CD4-positive, CD25-positive, alpha-beta regulatory T cell (primary cell): Measurements from ENCODE around the gene TLL1. TPM values are rescaled to one million over a fixed set of nuclear protein-coding genes. Genes with fewer than 3 reads are reported as not detected.

Source experiments
- ATAC-seq, 2 donors: fragments of 150-1000 bp; cut with Tn5 transposase; one replicate each; pipeline ENCODE4 v1.10.0; 2021; ENCODE audit warnings: low read depth in 2 of 2, moderate number of reproducible peaks in 2 of 2, moderate library complexity in 1 of 2
- DNase-seq, 3 donors: peaks; one replicate each; pipeline versions ENCODE4 v3.0.0 to v3.0.0-alpha.2; 2012 to 2022; ENCODE audit warnings: mixed read lengths in 1 of 3
- H3K27ac ChIP-seq: one replicate; pipeline ENCODE4 v1.7.0; 2013; ENCODE audit warnings: mild to moderate bottlenecking, low read length; ENCODE audit not compliant: insufficient read depth, poor library complexity, severe bottlenecking
- H3K27me3 ChIP-seq: one replicate; pipeline ENCODE4 v1.7.0; 2013; ENCODE audit warnings: low read length; ENCODE audit not compliant: control insufficient read depth, insufficient read depth
- H3K36me3 ChIP-seq: one replicate; pipeline ENCODE4 v1.7.0; 2013; ENCODE audit warnings: mild to moderate bottlenecking, low read length, moderate library complexity; ENCODE audit not compliant: control insufficient read depth, insufficient read depth
- H3K4me1 ChIP-seq: 2 replicates; pipeline ENCODE4 v1.7.0; 2013; ENCODE audit warnings: mild to moderate bottlenecking, low read length; ENCODE audit not compliant: insufficient read depth, control insufficient read depth, poor library complexity, severe bottlenecking
- H3K4me3 ChIP-seq: one replicate; pipeline ENCODE4 v1.7.0; 2013; ENCODE audit warnings: low read depth, mild to moderate bottlenecking, low read length, moderate library complexity
- H3K9me3 ChIP-seq, 2 experiments: 1 replicate in 1 of 2; 2 replicates in 1 of 2; pipeline ENCODE4 v1.7.0; 2013; ENCODE audit warnings: low read length in 2 of 2, mild to moderate bottlenecking in 1 of 2, moderate library complexity in 1 of 2; ENCODE audit not compliant: control insufficient read depth in 2 of 2
- H3K27ac Mint-ChIP-seq, 3 donors: one replicate each; pipeline ENCODE4 v1.8.0; 2020 to 2022; ENCODE audit warnings: mild to moderate bottlenecking in 3 of 3, mixed read lengths in 3 of 3, moderate library complexity in 2 of 3
- H3K27me3 Mint-ChIP-seq: one replicate; pipeline ENCODE4 v1.8.0; 2022; ENCODE audit warnings: mild to moderate bottlenecking, mixed read lengths
- H3K36me3 Mint-ChIP-seq: one replicate; pipeline ENCODE4 v1.8.0; 2020; ENCODE audit warnings: mixed read lengths
- H3K4me1 Mint-ChIP-seq, 4 donors: one replicate each; pipeline ENCODE4 v1.8.0; 2020 to 2022; ENCODE audit warnings: mixed read lengths in 4 of 4, mild to moderate bottlenecking in 1 of 4
- H3K4me3 Mint-ChIP-seq, 4 donors: one replicate each; pipeline ENCODE4 v1.8.0; 2020 to 2022; ENCODE audit warnings: mild to moderate bottlenecking in 4 of 4, mixed read lengths in 4 of 4, moderate library complexity in 3 of 4
- H3K9me3 Mint-ChIP-seq, 7 donors: one replicate each; pipeline ENCODE4 v1.8.0; 2020 to 2022; ENCODE audit warnings: mixed read lengths in 7 of 7, mild to moderate bottlenecking in 3 of 7, moderate library complexity in 2 of 7
- polyA plus RNA-seq, 4 donors: library from polyadenylated mRNA; unstranded; fragments of 300-500 nt; fragmentation: Illumina TruSeq; gene quantifications; one replicate each; pipeline ENCODE4 v1.2.3, GENCODE V29; 2021
- total RNA-seq: library from RNA; stranded (reverse); gene quantifications from one replicate; pipeline ENCODE4 v1.2.3, GENCODE V29; 2022

The TLL1 gene
- total and polyA plus RNA-seq, 5 donors from 2014 or later = not detected

DNA sequence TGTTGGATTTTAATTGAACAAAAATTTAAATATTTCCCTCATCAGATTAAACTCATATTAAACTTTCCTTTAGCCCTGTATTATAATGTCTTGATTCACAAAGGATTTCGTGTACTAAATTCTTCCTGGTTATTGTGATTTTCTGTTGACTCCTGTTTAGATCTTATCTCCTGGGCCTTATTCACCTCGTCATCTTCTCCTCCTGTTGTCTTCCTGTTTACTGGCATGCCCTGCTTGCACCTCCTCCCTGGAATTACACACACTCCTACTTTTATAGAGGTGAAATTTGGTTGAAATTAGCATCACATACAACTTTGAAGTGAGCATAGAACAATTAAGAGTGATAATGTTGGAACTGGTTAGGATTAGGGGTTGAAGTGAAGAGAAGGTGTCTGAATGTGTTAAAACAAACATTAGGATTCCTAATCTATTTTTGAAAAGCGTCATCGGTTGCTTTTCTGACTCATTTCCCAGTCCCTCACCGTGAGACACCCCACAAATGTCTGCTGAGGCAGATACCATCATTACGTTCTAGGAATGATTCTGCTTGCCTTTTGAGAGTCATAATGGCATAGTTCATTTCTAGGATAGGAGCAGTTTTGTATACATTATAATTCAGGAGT lies 32.5 kb downstream of the TLL1 start:
- Histone ChIP-seq H3K27me3 (no peaks in the 10 kb centered on the region), H3K36me3 (no peaks in the 10 kb centered on the region), H3K4me1 (no peaks in the 10 kb centered on the region), H3K27ac (no peak overlapping the region), H3K4me3 (no peak overlapping the region), H3K9me3 (no peaks in the 10 kb centered on the region)
- ATAC-seq = no peak
- no peak overlapping the region for H3K27ac Mint-ChIP-seq
- peaks cover 0 to 8% (median 2%) of the 10 kb centered on the region in 7 donors for H3K9me3 Mint-ChIP-seq
- DNase-seq = no peak
- no peaks in the 10 kb centered on the region for H3K27me3 Mint-ChIP-seq
- H3K4me1 Mint-ChIP-seq = no peaks in the 10 kb centered on the region
- no peaks in the 10 kb centered on the region for H3K36me3 Mint-ChIP-seq
- no peak overlapping the region for H3K4me3 Mint-ChIP-seq

DNA sequence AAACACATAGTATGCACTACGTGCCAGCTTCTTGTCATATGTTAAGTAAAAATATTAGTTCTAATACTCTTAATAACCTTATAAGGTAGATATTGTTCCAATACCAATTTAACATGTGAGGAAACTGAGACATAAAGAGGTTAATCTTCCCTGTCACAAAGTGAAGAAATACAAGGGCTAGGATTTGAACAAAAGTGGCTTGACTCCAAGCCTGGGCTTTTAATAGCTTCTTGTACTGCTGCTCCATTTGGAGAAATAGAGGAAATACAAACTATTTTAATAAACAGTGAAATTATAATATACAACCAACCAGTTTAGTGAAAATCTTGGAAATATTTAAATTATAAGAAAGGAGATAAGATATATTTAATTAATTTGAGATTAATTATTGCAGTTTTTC lies 33.2 kb downstream of the TLL1 start:
- no peaks in the 10 kb centered on the region for H3K27me3 Mint-ChIP-seq
- no peaks in the 10 kb centered on the region for H3K27me3 ChIP-seq
- no peak overlapping the region for H3K4me3 ChIP-seq
- H3K4me1 ChIP-seq = no peaks in the 10 kb centered on the region
- H3K4me1 Mint-ChIP-seq = no peaks in the 10 kb centered on the region
- no peaks in the 10 kb centered on the region for H3K36me3 Mint-ChIP-seq
- ATAC-seq (no peak), DNase-seq (no peak)
- no peak overlapping the region for H3K27ac ChIP-seq
- no peak overlapping the region for H3K4me3 Mint-ChIP-seq
- no peaks in the 10 kb centered on the region for H3K36me3 ChIP-seq
- peaks cover 0 to 4% (median 0%) of the 10 kb centered on the region in 7 donors for H3K9me3 Mint-ChIP-seq
- no peak overlapping the region for H3K27ac Mint-ChIP-seq
- H3K9me3 ChIP-seq = no peaks in the 10 kb centered on the region

DNA sequence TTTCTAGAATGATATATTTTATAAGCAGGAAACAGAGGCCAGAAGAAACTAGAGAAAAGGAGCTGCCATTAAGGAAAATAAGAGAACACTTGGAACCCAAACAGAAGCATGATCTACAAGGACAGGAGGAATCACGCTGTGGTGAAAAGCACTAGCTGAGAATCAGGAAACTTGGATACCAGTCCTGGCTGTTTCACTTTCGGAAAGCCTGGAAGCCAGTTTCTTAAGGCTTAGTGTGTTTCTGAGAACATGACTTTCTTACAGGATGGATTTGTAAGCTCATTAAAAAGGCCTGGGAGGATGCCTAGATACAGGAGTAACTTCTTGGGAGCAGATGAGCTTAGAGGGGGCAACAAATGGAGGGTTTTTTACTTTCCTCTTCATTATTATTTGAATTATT lies 36.9 kb downstream of the TLL1 start:
- no peaks in the 10 kb centered on the region for H3K9me3 ChIP-seq
- H3K4me1 ChIP-seq = no peaks in the 10 kb centered on the region
- Mint-ChIP-seq H3K4me3 (no peak overlapping the region), H3K27me3 (no peaks in the 10 kb centered on the region), H3K36me3 (no peaks in the 10 kb centered on the region), H3K9me3 (peaks cover 0 to 2% (median 0%) of the 10 kb centered on the region in 7 donors), H3K4me1 (no peaks in the 10 kb centered on the region), H3K27ac (no peak overlapping the region)
- no peaks in the 10 kb centered on the region for H3K27me3 ChIP-seq
- no peak overlapping the region for H3K27ac ChIP-seq
- H3K4me3 ChIP-seq = no peak overlapping the region
- DNase-seq (no peak), ATAC-seq (no peak)
- no peaks in the 10 kb centered on the region for H3K36me3 ChIP-seq

DNA sequence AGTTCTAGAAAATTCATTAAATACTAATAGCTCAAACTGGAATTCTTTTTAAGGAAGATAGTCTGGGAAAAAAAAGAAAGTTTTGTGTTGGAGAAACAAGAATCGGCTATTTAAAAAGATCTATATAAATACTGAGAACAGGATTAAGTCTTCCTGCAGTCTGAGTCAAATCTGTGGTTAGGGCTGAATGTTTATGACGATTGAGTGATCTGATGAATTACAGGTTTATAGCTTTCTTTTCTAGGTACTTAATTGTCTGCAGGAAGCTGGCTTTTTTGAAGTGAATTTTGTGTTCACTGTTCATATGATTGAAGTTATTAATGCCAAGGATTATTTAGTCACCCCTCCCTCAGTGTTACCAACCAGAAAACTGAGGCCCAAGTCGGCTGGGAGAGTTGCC lies 42.2 kb downstream of the TLL1 start:
- no peaks in the 10 kb centered on the region for H3K4me1 ChIP-seq
- no peaks in the 10 kb centered on the region for H3K27me3 ChIP-seq
- no peak for ATAC-seq
- Mint-ChIP-seq H3K4me1 (no peaks in the 10 kb centered on the region), H3K27me3 (no peaks in the 10 kb centered on the region), H3K27ac (no peak overlapping the region), H3K9me3 (peaks cover 0 to 2% (median 0%) of the 10 kb centered on the region in 7 donors), H3K36me3 (no peaks in the 10 kb centered on the region), H3K4me3 (no peak overlapping the region)
- H3K4me3 ChIP-seq = no peak overlapping the region
- DNase-seq = no peak
- no peaks in the 10 kb centered on the region for H3K36me3 ChIP-seq
- no peaks in the 10 kb centered on the region for H3K9me3 ChIP-seq
- H3K27ac ChIP-seq = no peak overlapping the region

DNA sequence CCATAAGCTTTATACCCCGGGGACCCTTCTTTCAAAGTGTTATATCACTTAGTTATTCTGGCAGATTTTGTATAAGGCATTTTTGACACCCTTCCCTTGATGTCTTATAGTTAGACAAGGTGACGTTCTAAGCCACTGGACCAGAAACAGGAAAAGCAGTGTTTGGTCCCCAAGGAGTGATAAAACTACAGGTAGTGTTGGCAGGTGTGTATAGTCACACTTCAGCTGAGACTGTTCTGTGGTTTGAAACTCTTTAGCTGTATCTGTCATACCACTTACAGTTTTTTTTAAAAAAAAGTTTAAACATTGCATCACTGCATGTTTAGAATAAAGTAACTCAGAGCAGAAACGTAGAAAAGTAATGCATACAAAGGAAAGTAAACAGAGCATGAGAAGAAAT lies 48.5 kb downstream of the TLL1 start:
- no peaks in the 10 kb centered on the region for H3K4me1 Mint-ChIP-seq
- no peak overlapping the region for H3K27ac Mint-ChIP-seq
- no peaks in the 10 kb centered on the region for H3K9me3 ChIP-seq
- no peak overlapping the region for H3K27ac ChIP-seq
- H3K36me3 ChIP-seq = no peaks in the 10 kb centered on the region
- no peak overlapping the region for H3K4me3 Mint-ChIP-seq
- DNase-seq (no peak), ATAC-seq (no peak)
- peaks cover 5% of the 10 kb centered on the region for H3K27me3 Mint-ChIP-seq
- H3K9me3 Mint-ChIP-seq = peaks cover 0 to 5% (median 2%) of the 10 kb centered on the region in 7 donors
- no peaks in the 10 kb centered on the region for H3K36me3 Mint-ChIP-seq
- no peaks in the 10 kb centered on the region for H3K4me1 ChIP-seq
- no peaks in the 10 kb centered on the region for H3K27me3 ChIP-seq
- H3K4me3 ChIP-seq = no peak overlapping the region

DNA sequence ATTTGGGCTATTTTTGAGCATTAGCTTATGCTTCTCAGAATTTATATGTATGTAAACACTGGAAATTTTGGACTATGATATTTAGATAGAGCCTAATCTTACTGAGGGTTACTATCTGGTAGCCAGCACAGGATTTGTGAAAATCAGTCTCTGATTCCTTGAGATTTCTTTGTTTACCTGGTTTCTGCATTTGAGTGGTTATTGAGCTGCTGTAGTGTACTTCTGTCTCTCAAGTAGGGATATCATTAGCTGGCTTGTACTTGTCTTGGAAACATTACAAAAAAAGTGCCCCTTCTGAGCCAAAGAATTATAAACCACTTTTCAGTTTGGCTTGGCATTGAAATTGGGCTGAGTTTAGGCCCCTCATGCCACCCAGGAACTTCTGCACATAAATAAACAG lies 49.7 kb downstream of the TLL1 start:
- no peaks in the 10 kb centered on the region for H3K36me3 ChIP-seq
- H3K9me3 ChIP-seq = no peaks in the 10 kb centered on the region
- Mint-ChIP-seq H3K9me3 (peaks cover 0 to 10% (median 2%) of the 10 kb centered on the region in 7 donors), H3K27me3 (peaks cover 5% of the 10 kb centered on the region), H3K4me1 (no peaks in the 10 kb centered on the region), H3K36me3 (no peaks in the 10 kb centered on the region), H3K4me3 (no peak overlapping the region), H3K27ac (no peak overlapping the region)
- DNase-seq = no peak
- H3K27ac ChIP-seq = no peak overlapping the region
- no peak overlapping the region for H3K4me3 ChIP-seq
- ATAC-seq = no peak
- H3K27me3 ChIP-seq = no peaks in the 10 kb centered on the region
- no peaks in the 10 kb centered on the region for H3K4me1 ChIP-seq

DNA sequence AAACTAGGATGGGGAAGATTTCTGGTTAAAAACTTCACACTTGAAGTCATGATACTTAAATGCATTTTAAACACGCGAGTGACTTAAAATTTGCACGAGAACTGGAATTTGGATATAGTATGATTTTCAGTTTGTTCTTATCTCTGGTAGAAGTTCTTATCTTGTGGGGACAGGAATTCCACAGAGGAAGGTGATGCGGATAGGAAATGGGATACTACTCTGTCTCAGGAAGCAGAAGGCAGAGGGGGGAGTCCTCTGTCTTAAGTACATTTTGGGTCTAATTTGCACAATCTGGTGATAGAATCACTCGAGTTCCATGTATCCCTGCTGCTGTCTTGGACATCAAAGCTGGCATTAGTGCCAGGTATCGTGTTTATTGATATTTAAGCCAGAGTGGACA lies 53.3 kb downstream of the TLL1 start:
- Histone ChIP-seq H3K27ac (no peak overlapping the region), H3K36me3 (no peaks in the 10 kb centered on the region), H3K4me1 (no peaks in the 10 kb centered on the region), H3K27me3 (no peaks in the 10 kb centered on the region), H3K9me3 (no peaks in the 10 kb centered on the region), H3K4me3 (no peak overlapping the region)
- Mint-ChIP-seq H3K4me3 (no peak overlapping the region), H3K36me3 (no peaks in the 10 kb centered on the region), H3K4me1 (no peaks in the 10 kb centered on the region), H3K27me3 (peaks cover 5% of the 10 kb centered on the region), H3K9me3 (peaks cover 0 to 15% (median 2%) of the 10 kb centered on the region in 7 donors), H3K27ac (no peak overlapping the region)
- ATAC-seq = no peak
- no peak for DNase-seq

DNA sequence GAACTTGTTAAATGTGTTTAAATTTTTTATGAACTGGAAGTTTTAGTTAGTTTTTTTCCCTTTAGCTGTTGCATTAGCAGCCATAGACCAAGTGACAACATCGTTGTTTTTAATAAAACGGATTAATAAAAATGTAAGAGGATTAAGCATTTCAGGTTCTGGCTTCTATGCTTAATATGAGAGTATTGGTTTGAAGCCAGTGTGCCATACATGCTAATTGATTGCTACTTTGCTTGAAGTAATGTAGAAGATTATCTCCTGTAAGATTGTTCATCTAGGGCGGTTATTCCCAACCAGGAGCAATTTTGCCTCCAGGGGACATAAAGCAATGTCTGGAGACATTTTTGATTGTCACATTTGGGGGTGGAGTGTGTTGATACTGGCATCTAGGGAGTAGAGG lies 54.3 kb downstream of the TLL1 start:
- Histone ChIP-seq H3K4me3 (no peak overlapping the region), H3K27ac (no peak overlapping the region), H3K4me1 (no peaks in the 10 kb centered on the region), H3K9me3 (no peaks in the 10 kb centered on the region), H3K36me3 (no peaks in the 10 kb centered on the region), H3K27me3 (no peaks in the 10 kb centered on the region)
- no peak for DNase-seq
- Mint-ChIP-seq H3K27me3 (peaks cover 5% of the 10 kb centered on the region), H3K9me3 (peaks cover 0 to 15% (median 0%) of the 10 kb centered on the region in 7 donors), H3K4me1 (no peaks in the 10 kb centered on the region), H3K27ac (no peak overlapping the region), H3K4me3 (no peak overlapping the region), H3K36me3 (no peaks in the 10 kb centered on the region)
- ATAC-seq = no peak
